Astrocyte of the spinal cord (primary cell): Measurements from ENCODE around the gene PDPK1.
A peak's percentile ranks its signal among the peaks of the same experiment; 100 is the strongest.

ENCODE experiments used
- DNase-seq: peaks from one replicate; pipeline ENCODE4 v3.0.0; 2011; ENCODE audit warnings: low read depth, low spot score
- H3K4me3 ChIP-seq: 2 replicates; pipeline ENCODE4 v1.5.1; 2011; ENCODE audit warnings: low read depth, mild to moderate bottlenecking, low read length, moderate library complexity
- CTCF ChIP-seq: IDR thresholded peaks from 2 replicates; pipeline ENCODE4 v1.5.1; 2012; ENCODE audit warnings: low read depth, mild to moderate bottlenecking, low read length, inconsistent platforms
- in situ Hi-C: cut with HindIII; loops from 2 replicates; pipeline ENCODE4 v1.10.0; 2017; ENCODE audit warnings: low sequenced_read_pairs

Gene PDPK1

GRCh38 chr16:2513405-2514332 lies 24.2 kb upstream of the PDPK1 start, which contains the start of gene ATP6V0C:
Gene ATP6V0C (plus strand): TSS chr16:2513952. CDS start chr16:2514104, 152 bp downstream.
- in situ Hi-C loops: no loop called here
- no peak for TF ChIP-seq CTCF

GRCh38 chr16:2514333-2515179 lies 23.3 kb upstream of the PDPK1 start:
- peak overlapping the region; percentile 90 for H3K4me3 ChIP-seq
- in situ Hi-C loops: no loop called here
- TF ChIP-seq CTCF: no peak
- DNase-seq: no peak

More at GRCh38 chr16:2513405-2514332, 24.2 kb upstream of the PDPK1 start, which contains the start of gene ATP6V0C:
- peak; percentile 85 for DNase-seq
- H3K4me3 ChIP-seq: peak within 1 kb of the TSS; percentile 90

- no peak for TF ChIP-seq CTCF
- no peak for DNase-seq
- in situ Hi-C loops: no loop called here
- H3K4me3 ChIP-seq: peak overlapping the region; percentile 90
Measured at GRCh38 chr16:2515180-2515851, 22.5 kb upstream of the PDPK1 start.

- in situ Hi-C loops: no loop called here
- no peak overlapping the region for H3K4me3 ChIP-seq
- TF ChIP-seq CTCF: no peak
- no peak for DNase-seq
Measured at GRCh38 chr16:2516391-2517240, 21.2 kb upstream of the PDPK1 start.

GRCh38 chr16:2517954-2518605 lies 19.7 kb upstream of the PDPK1 start:
- in situ Hi-C loops: no loop called here
- TF ChIP-seq CTCF: no peak
- no peak overlapping the region for H3K4me3 ChIP-seq

More at GRCh38 chr16:2517954-2518605, 19.7 kb upstream of the PDPK1 start:
- no peak for DNase-seq
